Cerebellar nuclear complex (tissue), 1 donor: ENCODE data around the gene WRAP73.

Source experiments
- DNase-seq, 2 experiments: peaks; one replicate each; lab custom pipeline; 2025; lab: John Stamatoyannopoulos, UW

Gene WRAP73

GRCh38 chr1:3668585-3669300 lies 18.8 kb upstream of the WRAP73 start:
- peak; percentile 30 to 60 for DNase-seq

DNA sequence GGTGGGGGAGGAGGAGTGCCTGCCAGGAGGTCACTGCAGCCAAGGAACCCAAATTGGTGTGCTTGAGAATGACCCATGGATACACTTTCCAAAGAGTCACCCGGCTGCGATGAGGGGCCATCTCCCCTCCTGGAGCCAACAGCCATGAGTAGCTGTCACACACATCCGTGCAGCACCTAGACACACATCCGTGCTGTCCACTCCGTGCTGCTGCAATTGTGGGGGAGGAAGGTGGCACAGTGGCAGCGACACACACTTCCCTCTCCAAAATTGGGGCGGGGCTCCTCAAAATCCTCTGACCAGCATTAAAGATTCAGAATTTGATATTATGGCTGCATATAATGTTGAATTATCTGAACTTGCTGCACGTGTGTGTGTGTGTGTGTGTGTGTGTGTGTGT lies 18.2 kb upstream of the WRAP73 start:
- no peak for DNase-seq

DNA sequence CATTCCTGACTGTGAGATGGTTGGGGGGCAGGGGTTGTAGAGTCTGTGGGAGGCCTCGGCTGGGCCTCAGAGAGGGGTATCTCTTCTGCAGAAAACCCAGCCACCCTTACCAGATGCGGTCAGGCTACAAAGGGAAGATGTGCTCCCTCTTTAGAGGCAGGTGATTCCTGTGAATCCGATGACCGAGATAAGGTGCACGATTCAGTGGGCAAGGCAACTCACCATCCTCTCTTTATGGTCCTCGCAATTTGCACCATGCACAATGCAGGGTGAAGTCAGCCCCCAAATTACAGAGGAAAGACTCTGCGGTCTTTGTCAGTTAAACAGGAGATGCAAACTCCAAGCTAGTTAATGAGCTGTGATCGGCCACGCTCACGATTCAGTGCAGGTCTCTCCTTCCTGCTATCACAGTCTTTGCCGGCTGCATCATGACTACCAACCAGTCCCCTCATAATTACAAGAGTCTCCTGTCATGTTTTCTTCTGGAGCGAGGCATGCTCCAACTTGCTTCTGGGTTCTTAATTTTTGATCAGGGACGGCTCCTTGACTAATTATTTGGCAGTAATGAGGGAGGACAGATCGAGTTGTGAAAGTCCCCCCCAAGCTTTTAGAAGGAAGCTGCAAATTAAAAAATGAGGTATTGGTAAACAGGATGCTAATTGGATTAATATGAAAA lies 14.9 kb upstream of the WRAP73 start:
- DNase-seq: no peak

DNA sequence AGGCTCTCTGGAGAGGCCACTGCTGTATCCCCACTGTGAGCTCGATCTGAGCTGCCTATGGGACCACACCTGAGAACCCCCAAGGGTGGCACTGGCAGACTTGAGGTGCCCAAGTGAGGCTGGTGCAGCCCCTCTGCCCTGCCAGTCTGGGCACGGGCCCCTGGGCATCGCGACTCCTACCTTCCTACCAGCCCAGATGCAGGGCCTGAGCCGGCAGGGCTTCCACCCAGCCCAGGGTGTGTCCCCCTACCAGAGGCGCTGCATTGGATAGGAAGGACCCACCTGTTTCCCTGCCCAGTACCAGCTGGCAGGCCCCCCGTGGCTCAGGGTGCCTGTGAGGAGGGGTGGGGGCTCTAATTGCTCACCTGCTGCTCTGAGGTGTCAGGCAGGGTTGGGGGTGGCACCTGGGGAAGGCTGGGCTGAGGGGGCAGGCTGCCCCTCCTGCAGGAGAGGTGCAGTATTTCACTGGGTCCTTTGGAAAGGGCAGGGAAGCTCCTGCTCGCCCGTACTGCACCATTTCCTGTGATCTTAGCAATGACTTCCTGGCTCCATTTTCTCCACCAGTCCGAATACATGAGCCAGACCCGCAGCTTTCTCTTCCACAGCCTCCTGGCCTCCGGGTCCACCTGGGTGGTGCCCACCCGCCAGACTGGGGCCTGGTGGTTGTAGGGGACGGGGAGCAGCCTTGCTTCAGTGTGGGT lies 14.2 kb upstream of the WRAP73 start:
- no peak for DNase-seq

DNA sequence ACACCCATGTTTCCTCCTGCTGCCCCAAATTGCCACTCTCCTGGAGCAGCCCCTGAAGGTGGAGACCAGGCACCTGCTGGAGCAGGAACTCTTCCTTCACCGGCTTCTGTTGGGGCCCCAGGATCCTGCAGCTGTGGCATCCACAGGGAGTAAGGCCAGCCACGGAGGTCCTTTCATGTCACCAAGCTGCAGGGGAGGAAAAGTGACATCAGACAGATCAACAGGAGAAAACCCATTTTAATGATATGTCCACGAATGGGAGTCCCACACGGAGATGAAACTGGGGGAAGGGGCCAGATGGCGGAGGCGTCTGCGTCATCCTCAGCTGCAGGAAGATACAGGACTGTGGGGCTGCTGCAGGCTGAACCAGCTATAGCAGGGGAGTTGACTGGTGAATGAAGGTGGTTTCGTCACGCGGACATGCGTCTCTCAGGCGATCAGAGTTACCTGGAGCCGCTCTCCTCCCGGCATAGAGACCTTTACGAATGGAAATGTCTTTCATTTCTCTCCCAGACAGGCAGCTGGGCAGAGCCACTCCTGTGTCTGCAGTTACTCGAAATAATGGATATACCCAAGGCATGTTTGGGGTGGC lies 12.3 kb upstream of the WRAP73 start:
- no peak for DNase-seq

- no peak for DNase-seq
These were observed 11.7 kb upstream of the WRAP73 start for GRCh38 chr1:3661631-3662030.

GRCh38 chr1:3660704-3661103 lies 10.8 kb upstream of the WRAP73 start:
- no peak for DNase-seq

GRCh38 chr1:3659093-3659492 lies 9.2 kb upstream of the WRAP73 start:
- DNase-seq: no peak

DNA sequence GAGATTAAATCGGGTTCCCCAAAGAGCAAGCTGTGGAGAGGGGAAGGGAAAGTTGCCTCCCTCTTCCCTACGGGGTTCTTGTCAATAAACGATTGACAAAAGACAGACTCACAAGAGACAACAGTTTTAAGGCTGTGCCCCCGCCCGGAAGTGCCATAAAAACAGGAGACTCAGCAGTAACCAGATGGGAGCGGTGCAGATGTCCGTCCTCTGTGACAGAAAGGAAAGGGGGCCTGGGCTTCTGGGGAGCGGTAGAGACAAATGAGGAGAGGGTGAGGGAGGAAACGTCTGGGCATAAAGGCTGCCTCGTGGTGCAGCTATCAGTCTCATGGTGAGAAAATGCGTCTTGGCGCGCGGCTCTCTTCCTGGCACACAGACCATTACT lies 8.3 kb upstream of the WRAP73 start:
- no peak for DNase-seq

GRCh38 chr1:3657578-3658230 lies 7.8 kb upstream of the WRAP73 start:
- no peak for DNase-seq

DNA sequence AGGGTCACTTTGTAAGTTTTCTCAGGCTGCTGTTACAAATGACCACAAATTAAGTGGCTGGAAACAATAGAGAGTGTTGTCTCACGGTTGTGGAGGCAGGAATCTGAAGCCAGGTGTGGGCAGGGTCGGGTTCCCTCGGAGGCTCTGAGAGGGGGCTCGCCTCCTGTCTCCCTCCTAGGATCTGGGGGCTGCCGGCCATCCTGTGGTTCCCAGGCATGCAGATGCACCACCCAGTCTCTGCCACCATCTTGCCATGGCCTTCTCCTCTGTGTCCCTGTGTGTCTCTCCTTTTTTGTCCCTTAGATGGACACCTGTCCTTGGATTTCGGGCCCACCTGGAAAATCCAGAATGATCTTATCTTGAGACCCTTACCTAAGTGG lies 7.2 kb upstream of the WRAP73 start:
- no peak for DNase-seq

GRCh38 chr1:3656450-3657095 lies 6.7 kb upstream of the WRAP73 start:
- no peak for DNase-seq

DNA sequence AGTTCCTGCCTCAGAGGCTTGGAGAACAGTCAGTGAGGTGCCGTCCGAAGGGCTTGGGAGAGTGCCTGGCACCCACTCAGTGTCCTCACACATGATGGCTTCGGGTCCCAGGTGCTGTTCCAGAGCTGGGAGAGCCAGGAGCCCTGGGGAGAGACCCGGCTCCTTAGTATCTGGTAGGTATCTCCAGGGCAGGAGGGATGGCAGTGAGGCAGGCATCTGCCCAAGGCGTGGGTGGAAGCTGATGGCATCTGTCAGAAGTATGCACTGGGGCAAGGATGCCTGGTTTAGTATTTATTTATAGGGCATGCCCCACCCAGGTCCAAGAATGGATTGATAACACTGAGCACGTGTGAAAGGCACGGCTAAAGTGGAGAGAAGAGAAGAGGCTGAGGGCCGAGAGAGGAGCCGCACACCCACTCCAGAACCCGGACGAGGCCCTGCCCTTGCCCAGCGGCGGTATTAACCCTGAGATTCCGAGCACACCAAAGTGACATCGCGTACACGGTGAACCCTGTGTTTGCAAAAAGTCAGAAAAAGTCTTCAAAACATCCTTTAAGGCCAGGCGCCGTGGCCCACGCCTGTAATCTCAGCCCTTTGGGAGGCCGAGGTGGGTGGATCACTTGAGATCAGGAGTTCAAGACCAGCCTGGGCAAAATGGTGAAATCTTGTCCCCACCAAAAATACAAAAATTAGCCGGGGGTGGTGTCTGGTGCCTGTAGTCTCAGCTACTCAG lies 4.8 kb upstream of the WRAP73 start:
- no peak for DNase-seq

GRCh38 chr1:3653286-3653618 lies 3.3 kb upstream of the WRAP73 start:
- no peak for DNase-seq

GRCh38 chr1:3652548-3653285 lies 2.8 kb upstream of the WRAP73 start:
- DNase-seq: no peak

GRCh38 chr1:3651930-3652547 lies 2.1 kb upstream of the WRAP73 start, which contains the start of gene TP73:
TP73 (plus strand) TSS chr1:3652516; CDS start chr1:3682366, 29,850 bp downstream.
- DNase-seq: no peak

GRCh38 chr1:3651026-3651929 lies 1.4 kb upstream of the WRAP73 start:
- no peak for DNase-seq

GRCh38 chr1:3650248-3651025 lies 534 bp upstream of the WRAP73 start:
- DNase-seq: no peak
